Endometrium (tissue), 2 donors: ENCODE data around the gene GATA6.
"Not testable (repeated sequence)": the region's sequence is repeated elsewhere in the genome, so short reads cannot be mapped to it uniquely, and the experiment has no call there.

Source experiments
- FAIRE-seq: peaks from 2 replicates; lab custom pipeline; 2012; peaks lifted over from hg19 to GRCh38; lab: Jason Lieb, UNC
- donor health status: control.
- donor health status: control.

GATA6 gene

DNA sequence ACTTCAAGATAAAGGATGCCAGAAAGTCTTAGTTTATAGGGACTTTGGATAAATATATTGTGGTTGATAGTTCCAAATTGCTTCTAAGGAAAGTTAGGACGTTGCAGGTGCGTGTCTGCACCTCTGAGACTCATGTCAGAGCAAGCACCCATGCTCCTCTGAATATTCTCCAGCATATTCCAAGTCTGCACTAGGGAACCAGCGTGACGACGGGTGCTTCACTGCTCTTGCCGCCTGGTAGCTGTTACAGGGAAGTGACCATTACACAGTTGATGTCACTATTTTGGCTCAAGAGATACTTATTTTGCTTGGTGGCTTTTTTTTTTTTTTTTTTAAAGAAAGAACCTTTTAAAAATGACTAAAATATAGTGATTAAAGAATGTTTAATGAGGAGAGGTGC lies 35.6 kb downstream of the GATA6 start:
- no peak for FAIRE-seq

DNA sequence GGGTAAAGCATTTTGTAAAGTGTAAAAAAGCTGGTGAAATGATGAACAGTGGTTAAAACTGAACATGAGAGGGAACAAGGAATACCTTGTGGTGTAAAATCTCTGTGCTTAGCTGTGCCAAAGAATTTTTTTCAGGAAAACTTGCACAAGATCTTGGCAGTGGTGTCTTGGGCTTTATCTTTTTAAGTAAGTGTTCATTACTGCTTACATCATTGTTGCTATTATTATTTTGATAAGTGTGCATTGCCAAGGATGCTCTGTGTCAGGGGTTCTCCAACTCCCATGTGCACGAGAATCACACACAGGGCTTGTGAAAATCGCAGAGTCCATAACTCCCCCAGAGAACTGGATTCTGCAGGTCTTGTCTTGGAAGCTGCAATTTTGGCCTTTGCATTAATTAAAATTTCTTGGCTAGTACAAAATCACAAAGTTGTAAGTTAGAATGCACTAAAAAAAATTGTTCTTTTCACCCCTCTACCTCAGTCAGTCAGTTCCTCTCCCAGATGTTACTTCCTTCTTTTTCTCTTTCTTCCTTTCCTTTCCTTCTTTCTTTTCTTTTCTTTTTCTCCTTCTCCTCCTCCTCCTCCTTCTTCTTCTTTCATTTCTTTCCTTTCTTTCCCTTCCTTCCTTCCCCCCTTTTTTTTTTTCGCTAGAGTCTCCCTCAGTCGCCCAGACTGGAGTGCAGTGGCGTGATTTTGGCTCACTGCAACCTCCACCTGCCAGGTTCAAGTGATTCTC lies 37.8 kb downstream of the GATA6 start:
- FAIRE-seq = no peak

DNA sequence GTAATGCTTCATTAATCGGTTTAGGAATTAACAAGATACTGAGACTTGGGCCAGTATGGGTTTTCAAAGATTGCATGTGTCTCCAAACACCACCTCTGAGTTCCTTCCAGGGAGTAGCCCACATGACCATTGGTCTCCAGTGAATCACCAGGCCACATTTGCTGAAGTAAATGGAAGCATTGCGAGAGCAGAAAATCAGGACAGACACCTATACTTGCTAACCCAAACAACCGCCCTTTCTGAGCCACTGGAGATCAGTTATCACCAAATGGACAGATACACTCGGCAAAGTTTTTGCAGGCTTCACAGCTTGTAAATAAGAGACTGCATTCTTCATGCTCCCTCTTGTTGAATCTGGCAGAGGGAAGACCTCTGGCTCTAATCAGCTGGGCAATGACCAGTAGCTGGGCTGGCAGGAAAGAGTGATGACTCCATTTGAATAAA lies 40.9 kb downstream of the GATA6 start:
- no peak for FAIRE-seq

DNA sequence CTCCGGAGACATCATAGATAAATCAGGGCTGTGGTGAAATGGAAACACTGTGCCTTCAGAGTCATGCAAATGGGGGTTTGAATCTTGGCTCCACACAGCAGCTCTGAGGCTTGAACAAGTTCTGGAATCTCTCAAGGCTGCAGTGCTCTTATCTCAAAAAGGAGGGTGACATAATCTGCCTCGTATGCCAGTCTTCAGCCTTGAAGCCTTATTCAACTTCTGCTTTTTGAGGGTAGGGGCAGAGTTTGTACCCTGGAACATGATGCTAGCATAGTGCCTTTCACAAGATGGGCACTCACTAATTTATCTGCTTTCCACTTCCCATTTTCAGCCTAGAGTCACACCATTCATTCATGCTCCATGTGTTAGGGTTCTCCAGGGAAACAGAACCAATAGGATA lies 42.3 kb downstream of the GATA6 start:
- no peak for FAIRE-seq

DNA sequence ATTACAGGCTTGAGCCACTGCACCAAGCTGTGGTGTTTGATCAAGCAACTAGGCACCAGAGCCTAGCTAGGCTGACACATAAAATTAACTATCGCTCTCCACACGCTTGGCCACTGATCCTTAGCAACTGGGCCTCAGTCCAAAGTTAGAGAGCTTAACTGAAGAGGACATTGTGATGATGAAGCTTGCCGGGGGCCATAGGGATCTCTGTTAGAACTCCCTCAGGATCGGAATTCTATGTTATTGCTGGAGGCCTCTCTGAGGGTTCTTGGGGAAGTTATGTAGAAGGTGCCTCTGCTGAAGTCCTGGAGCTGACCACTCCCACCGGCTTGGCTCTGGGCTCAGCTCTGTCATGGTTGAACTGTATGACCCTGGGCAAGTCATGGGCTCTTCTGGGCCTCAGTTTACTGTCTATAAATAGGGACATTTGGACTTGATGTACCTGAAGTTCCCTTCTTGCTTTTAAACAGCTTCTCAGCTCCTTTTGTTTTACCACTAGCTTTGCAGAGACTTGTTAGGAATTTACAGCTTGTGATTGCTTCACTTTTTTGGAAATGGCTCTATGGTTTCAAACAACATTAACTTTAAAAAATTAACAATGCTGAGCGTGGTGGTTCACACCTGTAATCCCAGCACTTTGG lies 44.1 kb downstream of the GATA6 start:
- FAIRE-seq = no peak

DNA sequence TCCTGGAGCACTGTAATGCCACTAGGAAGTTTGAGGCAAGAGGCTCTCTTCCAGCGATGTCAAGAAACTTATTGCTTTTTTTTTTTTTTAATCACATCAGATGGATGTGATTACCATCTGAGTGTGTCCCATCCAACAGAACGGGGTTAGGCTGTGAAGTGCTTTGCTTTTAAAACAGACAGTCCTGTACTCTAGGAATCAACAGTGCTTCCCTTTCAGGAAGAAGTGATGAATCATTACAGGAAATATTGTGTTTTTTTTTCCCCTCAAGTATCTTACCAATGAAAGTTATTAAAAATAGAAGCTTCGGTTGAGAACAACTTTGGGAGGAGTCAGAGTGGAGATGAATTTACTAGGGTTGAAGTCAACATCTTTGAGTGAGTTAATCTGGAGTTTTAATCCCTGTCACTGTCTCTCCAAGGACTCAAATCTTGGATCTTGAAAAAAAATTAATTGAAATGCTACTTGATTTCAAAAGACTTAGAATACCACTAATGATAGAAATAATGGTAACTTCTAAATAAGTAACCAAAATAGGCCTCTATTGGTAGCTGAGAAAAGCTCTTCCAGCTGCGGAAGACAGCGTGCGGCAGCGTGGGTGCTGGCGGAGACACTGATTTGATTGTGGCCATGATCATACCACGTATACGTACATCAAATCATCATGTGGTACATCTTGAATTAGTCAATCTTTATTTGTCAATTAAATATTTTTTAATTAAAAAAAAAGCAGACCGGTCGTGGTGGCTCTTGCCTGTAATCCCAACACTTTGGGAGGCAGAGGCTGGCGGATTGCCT lies 45.5 kb downstream of the GATA6 start:
- FAIRE-seq = no peak

DNA sequence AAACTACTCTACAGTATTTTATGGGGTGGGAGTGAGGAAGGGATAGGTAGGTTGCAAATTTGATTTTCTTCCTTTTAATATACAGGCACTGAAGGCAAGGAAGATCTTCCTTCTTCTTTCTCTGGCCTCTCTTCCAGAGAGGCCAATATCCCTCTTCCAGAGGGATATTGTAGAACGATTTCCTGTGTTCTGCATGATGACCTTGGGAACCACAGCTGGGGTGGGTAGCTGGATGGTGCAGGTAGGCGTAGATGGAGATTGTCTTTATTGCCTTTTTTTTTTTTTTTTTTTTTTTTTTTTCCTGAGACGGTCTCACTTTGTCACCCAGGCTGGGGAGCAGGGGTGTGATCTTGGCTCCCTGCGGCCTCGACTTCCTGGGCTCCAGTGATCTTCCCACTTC lies 49.4 kb downstream of the GATA6 start:
- no peak for FAIRE-seq

DNA sequence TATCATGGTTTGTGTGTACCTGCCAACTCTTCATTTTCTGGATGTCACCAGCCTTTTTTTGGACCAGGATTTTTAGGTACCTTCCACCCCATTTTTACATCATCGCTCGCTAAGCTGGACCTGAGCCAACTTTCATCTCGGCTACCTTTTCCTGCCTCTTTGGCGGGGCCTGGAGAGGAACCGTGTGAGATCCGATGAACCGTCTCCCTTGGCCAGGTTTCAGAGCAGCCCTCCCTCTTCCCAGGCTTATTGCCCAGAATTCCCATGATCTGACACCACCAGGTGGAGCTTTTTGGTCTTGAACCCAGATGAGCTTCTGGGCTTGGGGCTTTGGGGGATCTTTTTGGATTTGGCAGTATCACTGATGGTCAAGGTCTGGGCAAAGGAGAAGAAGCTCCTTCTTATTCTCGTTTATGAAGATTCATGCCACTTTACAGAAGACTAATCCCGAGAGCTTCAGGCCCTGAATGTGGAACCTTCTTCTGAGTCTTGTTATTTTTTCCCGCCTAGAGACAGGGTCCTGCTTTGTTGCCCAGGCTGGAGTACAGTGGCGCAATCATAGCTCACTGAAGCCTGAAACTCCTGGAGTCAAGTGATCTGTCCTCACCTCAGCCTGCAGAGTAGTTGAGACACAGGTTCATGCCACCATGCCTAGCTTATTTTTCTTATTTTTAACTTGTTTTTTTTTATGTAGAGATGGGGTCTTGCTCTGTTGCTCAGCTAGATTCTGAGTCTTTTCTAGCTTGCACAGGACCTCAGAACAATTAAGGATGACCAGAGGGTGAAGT lies 50.4 kb downstream of the GATA6 start:
- no peak for FAIRE-seq

DNA sequence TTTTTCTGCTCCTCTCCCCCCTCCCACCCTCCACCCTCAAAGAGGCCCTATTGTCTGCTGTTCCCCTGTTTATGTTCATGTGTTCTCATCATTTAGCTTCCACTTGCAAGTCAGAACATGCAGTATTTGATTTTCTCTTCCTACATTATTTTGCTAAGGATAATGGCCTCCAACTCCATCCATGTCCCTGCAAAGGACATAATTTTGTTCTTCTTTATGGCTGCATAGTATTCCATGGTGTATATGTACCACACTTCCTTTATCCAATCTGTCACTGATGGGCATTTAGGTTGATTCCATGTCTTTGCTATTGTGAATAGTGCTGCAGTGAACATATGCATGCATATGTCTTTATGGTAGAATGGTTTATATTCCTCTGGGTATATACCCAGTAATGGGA lies 51.2 kb downstream of the GATA6 start:
- not testable (repeated sequence) for FAIRE-seq

DNA sequence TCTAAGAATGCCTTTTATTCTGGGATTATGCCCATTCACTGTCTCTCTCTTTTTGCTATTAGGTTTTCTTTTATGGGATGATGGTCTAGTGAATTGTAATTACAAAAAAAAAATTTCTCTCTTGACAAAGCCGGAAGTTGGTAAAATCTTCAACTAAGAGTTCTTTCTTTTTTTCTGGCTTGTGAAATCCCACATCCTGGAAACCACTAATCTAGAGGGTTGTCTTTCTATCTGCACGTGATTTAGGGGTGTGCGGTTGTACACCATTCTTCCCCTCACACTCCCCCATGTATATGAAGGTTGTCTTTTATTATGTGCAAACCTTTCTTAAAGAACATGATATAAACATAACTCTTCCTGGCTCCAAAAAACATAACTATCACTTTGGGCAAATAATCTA lies 52.0 kb downstream of the GATA6 start:
- FAIRE-seq = no peak

DNA sequence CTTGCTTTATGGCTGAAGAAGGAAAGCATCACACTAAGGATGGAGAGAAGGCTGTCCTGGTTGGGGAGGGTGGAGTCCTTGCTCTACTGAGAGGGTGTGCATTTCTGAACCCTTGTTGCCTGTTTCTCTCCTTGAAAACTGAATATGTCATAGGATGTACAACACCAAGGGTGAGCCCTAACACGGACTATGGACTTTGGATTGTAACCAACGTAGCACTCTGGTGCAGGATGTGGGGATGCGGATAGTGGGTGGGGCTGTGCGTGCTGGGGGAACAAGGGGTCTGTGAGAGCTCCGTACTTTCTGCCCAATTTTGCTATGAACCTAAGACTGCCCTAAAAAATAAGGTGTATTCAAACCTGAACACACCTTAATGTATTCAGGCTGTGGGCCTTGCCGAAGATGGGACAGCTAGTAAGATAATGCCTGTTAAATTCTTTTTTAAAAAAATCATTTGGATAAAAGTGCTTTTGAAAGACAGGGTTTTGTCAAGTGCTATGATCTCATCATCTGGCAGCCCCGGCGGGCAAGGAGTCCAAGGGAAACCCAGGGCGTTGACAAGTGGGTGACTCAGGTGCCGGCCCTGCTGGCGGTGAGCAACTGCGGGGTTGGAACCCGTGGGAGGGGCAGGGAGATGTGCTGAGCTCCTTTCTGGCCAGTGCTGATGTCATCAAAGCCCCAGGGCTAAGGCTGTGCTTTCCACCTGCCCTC lies 54.0 kb downstream of the GATA6 start:
- FAIRE-seq = no peak

DNA sequence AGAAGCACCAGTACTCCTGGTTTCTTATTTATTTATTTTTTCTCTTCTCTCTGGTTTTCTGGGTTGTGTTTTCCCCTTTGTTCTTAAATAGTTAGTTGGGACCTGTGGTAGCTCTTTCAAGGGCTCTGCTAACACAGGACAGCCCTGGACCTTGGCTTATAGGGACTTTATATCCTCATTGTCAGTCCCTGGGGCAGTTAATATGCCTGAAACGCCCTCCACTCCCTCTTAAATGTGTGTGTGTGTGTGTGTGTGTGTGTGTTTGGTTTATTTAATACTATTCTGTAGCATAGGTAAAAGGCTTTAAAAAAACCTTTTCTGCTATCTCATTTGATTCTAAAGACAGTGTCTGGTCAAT lies 54.6 kb downstream of the GATA6 start:
- FAIRE-seq = no peak

DNA sequence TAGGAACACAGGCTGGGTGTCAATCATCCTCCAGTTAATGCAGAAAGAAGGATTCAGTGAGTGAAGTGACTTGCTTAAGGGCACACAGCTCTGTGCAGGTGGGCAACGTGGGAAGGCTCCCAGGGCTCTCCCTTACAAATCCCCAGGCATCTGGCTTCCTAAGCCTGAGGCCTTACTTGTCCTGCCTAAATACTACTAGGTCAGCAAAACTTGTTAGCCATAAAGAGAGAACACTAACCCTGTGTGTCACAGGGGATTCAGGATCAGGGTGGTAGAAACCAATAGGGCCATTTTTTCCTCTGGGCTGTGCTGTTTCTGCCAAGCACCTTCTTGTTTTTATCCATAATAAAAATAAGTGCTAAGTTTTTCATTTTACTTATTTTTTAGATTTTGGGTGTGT lies 55.0 kb downstream of the GATA6 start:
- no peak for FAIRE-seq

DNA sequence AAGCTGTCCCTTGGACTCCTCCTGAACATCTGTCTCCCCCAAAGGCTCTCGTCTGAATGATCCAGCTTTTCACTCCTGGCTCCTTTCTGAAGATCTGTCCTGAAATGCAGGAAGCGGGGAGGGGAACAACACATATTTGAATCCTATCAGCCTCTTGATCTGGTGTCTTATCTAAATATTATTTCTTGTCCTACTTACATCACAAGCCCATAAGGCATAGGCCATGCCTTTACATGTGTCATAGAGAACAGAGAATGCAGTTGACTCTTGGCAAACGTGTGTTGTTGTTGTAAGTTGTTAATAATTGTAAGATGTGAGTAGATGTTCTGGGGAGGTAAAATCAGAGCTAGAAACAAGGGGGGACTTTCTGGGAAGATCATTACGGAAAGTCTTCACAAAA lies 57.4 kb downstream of the GATA6 start:
- no peak for FAIRE-seq

DNA sequence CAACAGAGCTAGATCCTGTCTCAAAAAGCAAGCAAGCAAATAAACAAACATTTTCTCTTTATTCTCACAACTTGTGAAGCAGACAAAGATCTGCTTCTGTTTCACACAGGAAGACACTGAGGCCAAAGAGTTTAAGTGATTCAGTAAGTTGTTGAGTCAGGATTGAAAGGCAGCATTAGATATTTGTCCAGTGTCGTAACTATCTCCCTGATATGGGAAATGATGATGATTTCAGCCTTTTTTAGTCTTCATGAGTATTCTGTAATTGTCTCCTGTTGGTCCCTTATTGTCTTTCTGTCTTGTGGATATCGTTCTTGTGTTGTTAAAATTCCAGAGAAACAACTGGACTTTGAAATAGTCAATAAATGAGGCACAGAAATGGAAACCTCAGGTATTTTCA lies 59.6 kb downstream of the GATA6 start:
- no peak for FAIRE-seq

DNA sequence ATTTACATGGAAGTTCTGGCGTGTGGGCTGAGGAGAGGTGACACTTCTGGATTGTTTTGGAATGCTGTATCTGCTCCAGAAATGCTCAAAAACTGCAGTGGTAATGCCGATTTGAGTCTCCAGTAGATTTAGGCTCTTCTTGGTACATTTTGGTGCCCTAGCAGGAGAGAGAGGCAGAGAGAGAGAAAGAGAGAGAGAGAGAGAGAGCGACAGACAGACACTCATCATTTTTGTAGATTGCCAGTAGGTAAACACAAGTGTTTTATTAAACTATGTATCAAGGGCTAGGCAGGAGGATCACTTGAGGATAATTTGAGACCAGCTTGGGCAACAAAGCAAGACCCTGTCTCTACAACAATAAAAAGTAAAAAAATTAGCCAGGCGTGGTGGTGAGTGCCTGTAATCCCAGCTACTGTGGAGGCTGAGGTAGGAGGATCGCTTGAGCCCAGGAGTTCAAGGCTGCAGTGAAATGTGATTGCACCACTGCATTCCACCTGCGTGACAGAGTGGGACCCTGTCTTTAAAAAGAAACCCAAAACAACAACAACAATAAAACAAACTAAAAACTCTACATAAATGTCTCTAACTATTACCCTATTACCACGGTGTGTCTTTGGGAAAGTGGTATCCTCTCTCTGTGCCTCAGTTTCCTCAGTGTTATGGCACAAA lies 60.2 kb downstream of the GATA6 start:
- no peak for FAIRE-seq

DNA sequence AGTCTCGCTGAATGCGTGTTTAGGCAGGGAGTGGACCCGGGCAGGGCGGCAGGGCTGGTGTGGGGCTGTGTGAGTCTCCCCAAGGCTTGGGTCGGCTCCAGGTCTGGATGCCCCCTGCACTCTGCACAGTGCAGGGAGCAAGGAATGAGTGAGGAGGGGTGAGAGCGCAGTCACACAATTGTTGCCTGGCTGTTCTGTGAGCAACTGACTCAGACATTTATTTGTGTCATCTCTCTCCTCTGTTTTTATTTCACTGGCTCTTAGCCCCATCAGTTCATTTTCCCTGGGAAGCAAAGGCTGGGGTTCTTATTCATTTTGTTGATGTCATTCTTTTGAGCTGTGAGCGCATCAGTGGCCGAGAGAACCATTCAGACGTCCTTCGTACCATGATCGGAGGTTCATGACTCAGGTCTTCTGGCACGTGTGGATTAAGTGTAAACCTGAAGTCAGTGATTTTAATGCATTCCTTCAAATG lies 61.1 kb downstream of the GATA6 start:
- no peak for FAIRE-seq

DNA sequence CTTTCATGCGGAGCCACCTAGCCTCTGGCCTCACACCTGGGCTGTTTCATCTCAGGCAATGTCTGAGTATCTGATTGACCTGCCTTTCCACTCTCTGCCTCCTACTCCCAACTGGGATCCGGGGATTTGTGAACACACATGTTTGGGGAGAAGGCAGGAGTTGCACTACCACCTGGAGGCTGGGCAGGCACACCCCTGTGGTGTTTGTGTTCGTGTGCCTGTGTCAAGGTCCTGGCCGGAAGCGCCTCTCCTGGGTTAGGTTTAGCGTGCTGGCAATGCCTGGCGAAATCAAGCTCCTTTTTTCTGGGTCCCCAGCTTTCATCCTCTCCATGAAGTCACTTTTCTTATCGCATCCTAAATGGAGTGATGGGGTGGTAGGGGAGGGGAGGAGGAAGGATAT lies 63.9 kb downstream of the GATA6 start:
- no peak for FAIRE-seq

DNA sequence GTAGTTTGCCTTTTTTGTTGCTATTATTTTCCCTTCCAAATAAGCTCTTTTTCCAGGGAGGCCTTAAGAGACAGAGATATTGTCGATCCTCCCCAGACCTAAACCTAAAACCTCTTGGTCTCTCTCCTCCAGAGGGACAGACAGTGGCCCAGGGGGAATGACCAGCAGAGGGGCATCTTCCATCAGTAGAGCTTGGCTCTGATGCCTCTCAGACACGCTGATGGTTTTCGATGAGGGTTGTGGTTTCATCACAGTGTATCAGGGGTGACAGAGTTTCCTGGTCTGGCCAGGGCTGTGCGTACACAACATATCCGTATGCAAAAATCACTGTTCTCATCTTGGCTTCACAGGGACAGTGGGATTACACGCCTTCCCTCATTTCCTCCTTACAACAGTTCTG lies 68.6 kb downstream of the GATA6 start:
- FAIRE-seq = no peak

DNA sequence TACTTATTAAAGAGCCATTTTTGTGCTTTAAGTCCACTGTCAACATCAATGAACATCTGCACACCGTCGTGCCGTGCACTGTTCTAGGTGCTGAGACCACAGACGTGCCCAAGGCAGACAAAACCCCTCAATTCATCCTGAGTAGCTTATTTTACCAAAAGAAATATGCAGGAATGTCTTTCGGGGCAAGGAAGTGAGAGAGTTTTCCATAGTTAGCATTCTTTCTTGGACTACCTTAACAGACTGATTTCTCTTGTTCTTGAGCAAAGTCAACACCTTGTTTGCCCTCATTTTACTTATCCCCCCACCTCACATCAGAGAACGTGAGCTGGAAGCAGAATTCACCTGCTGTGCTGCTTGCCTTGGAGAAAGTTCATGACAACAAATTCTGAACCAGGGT lies 69.3 kb downstream of the GATA6 start:
- no peak for FAIRE-seq

DNA sequence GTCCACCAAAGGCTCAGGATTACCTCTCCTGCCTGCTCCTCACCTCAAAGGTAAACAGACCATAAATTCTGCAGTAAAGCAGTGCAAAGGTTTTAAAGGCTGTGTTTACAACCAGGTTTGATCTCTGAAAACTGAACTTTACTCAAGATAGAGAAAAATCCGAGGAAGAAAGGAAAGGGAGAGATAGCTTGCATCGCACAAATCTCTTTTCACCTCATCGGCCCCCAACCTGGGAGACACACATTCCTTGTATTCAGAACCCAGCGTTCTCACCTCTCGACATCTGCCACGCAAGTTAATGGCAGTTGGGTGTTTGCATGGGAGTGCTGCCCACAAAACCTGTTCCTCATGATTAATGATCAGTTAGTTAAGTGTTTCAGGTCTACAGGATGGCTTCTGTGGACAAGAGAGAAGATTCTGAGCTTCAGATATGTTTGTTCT lies 72.6 kb downstream of the GATA6 start:
- FAIRE-seq = no peak
